ENCODE measurements around the gene SOCS1.

SOCS1 gene

DNA sequence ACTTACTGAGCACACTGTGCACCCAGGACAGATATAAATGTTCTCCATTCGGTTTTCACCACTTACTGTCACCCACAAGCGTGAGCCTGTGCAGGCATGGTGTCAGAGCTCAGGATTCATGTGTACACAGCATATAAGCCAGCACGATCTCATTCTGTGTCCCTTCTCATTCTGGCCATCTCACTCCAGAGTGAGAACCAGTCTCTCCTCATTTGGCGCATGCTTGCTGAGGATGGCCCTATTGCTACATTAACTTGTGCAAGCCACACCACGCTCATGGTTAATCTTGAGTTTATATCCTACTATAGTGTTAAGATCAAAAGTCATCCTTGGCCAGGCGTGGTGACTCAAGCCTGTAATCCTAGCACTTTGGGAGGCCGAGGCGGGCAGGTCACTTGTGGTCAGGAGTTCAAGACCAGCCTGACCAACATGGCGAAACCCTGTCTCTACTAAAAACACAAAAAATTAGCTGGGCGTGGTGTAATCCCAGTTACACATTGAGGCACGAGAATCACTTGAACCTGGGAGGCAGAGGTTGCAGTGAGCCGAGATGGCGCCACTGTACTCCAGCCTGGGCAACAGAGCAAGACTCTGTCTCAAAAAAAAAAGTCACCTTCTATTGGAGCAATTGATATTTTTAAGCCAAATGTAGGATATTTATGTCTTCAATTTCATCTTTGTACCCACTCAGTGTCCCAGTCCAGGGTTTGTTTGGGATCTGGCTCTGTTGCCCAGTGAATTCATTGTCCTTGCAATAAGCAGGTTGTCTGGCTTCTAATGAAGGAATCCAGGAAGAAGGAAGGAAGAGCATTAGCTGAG lies 20.9 kb downstream of the SOCS1 start:
- DNase-seq (ENCODE audit: extremely low spot score) = no peak
- CTCF ChIA-PET = interaction anchor here (0.6 kb wide), 1 partner anchor 136 kb away, joined by 3 read pairs; no protein-coding TSS in a partner anchor

DNA sequence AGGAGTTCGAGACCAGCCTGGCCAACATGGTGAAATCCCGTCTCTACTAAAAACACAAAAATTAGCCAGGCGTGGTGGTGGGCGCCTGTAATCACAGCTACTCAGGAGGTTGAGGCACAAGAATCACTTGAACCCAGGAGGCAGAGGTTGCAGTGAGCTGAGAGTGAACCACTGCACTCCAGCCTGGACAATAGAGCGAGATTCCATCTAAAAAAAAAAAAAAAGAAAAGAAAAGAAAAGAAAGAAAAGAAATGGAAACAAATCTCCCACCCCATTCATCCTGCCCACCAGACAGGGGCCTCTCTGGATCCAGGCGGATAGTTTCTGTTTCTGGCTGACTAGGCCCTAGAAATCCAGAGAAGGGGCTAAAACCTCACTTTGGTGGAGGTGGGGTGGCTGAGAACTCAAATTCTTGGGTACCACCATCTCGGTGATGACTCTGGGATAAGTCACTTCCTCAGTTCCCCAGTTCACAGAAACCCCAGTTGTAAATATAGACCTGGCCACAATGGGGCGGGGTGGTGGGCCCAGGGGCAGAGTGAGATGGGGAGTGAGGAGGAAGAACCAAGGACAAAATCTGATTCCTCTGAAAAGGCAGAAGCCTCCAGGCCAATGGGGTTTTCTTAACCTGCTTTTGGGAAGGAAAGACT lies 22.2 kb downstream of the SOCS1 start:
- TF ChIP-seq TARDBP (IDR thresholded peaks at IDR 0.05) (no peak), BHLHE40 (IDR thresholded peaks at IDR 0.05; ENCODE audit: borderline replicate concordance) (no peak), SP1 (IDR thresholded peaks at IDR 0.05) (no peak), LEF1 (IDR thresholded peaks at IDR 0.05; ENCODE audit: borderline replicate concordance) (no peak), FOXK2 (IDR thresholded peaks at IDR 0.05) (no peak), ELF4 (IDR thresholded peaks at IDR 0.05) (no peak), ARNT (IDR thresholded peaks at IDR 0.05) (no peak), SUZ12 (IDR thresholded peaks at IDR 0.05) (no peak), FOXM1 (IDR thresholded peaks at IDR 0.05; ENCODE audit: borderline replicate concordance) (no peak), L3MBTL2 (conservative IDR thresholded peaks at IDR 0.05) (no peak), NFRKB (IDR thresholded peaks at IDR 0.05) (no peak)
- TF ChIP-seq, protein P1, sequence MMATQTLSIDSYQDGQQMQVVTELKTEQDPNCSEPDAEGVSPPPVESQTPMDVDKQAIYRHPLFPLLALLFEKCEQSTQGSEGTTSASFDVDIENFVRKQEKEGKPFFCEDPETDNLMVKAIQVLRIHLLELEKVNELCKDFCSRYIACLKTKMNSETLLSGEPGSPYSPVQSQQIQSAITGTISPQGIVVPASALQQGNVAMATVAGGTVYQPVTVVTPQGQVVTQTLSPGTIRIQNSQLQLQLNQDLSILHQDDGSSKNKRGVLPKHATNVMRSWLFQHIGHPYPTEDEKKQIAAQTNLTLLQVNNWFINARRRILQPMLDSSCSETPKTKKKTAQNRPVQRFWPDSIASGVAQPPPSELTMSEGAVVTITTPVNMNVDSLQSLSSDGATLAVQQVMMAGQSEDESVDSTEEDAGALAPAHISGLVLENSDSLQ (IDR thresholded peaks at IDR 0.05) = no peak
- CTCF ChIA-PET = no interaction called here
- DNase-seq (ENCODE audit: extremely low spot score) = no peak
- POLR2A ChIA-PET = no interaction called here

More for the DNA sequence above, 20.9 kb downstream of the SOCS1 start:
- POLR2A ChIA-PET = no interaction called here
- TF ChIP-seq SP1 (IDR thresholded peaks at IDR 0.05) (no peak), ARNT (IDR thresholded peaks at IDR 0.05) (no peak), NFRKB (IDR thresholded peaks at IDR 0.05) (no peak), TARDBP (IDR thresholded peaks at IDR 0.05) (no peak), L3MBTL2 (conservative IDR thresholded peaks at IDR 0.05) (no peak), FOXA1 (IDR thresholded peaks at IDR 0.05) (no peak), ELF4 (IDR thresholded peaks at IDR 0.05) (no peak), HDGF (IDR thresholded peaks at IDR 0.05; ENCODE audit: borderline replicate concordance) (no peak)

DNA sequence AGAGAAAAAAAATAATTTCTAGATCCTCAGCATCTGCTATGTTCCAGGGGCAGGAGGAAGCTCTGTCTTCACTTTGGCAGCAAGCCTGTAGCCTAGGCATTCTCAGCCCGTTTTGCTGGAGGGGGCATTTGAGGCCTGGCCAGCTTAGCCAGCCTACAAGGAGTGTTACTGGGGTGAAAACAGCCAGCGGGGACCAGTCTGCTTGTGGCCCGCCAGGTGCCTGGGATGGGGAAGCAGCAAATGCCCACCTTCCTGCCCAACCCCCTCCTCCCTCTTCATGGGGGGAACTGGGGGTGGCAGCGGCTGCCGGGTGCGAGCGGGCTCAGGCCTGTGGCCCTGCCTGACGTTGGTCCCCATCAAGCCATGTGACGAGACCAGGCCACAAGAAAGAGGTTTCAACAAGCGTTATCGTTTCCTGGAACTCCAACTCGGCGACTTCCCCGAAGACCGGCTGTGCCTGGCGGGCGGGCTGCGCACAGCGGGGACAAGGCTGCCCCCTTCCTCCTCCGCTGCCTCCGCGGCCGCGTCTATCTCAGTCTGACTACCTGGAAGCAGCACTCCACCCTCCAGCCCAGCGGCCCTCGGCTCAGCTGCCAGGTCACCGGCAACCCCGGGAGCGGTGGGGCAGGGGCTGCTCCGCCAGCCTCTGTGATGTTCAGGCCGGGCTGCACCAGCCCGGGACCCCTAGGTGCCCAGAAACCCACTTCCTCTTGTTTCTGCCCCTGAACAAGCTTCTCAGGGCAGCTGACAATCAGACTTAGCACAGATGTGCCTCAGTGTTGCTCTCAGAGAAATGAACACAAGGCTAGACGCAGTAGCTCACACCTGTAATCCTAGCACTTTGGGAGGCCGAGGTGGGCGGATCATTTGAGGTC lies 22.9 kb downstream of the SOCS1 start:
- no peak for TF ChIP-seq SUZ12 (IDR thresholded peaks at IDR 0.05)
- no peak for TF ChIP-seq HDGF (IDR thresholded peaks at IDR 0.05; ENCODE audit: borderline replicate concordance)
- no peak for TF ChIP-seq SP1 (IDR thresholded peaks at IDR 0.05)
- TF ChIP-seq NFRKB (IDR thresholded peaks at IDR 0.05) = no peak
- TF ChIP-seq CTBP1 (IDR thresholded peaks at IDR 0.05; ENCODE audit: borderline replicate concordance) = no peak
- no peak for TF ChIP-seq FOXA1 (IDR thresholded peaks at IDR 0.05)
- TF ChIP-seq ELF4 (IDR thresholded peaks at IDR 0.05) = no peak
- TF ChIP-seq ARNT (IDR thresholded peaks at IDR 0.05) = no peak
- TF ChIP-seq ZNF384 (IDR thresholded peaks at IDR 0.05) = no peak
- ChIA-PET CTCF (no interaction called here), POLR2A (no interaction called here)
- no peak for DNase-seq (ENCODE audit: extremely low spot score)

DNA sequence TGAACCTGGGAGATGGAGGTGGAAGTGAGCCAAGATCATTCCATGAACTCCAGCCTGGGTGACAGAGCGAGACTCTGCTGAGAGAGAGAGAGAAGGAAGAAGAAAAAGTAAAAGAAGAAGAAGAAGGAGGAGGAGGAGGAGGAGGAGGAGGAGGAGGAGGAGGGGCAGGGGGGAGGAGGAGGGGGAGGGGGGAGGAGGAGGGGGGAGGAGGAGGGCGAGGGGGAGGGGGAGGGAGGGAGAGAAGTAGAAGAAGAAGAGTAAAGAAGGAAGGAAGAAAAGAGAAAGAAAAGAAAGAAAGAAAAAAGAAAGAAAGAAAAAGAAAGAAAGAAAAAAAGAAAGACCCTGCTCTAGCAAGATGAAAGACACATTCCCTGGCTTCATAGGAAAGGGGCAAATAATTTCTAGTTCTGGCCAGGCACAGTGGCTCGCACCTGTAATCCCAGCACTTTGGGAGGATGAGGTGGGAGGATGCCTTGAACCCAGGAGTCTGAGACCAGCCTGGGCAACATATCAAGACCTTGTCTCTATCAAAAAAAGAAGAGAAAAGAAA lies 23.6 kb downstream of the SOCS1 start:
- POLR2A ChIA-PET = no interaction called here
- CTCF ChIA-PET = no interaction called here
- no peak for DNase-seq (ENCODE audit: extremely low spot score)
- no peak for TF ChIP-seq NFRKB (IDR thresholded peaks at IDR 0.05)
- TF ChIP-seq LEF1 (IDR thresholded peaks at IDR 0.05; ENCODE audit: borderline replicate concordance) = no peak
- TF ChIP-seq L3MBTL2 (conservative IDR thresholded peaks at IDR 0.05) = no peak
- no peak for TF ChIP-seq FOXM1 (IDR thresholded peaks at IDR 0.05; ENCODE audit: borderline replicate concordance)
- TF ChIP-seq SUZ12 (IDR thresholded peaks at IDR 0.05) = no peak
- no peak for TF ChIP-seq FOXK2 (IDR thresholded peaks at IDR 0.05)
- no peak for TF ChIP-seq BHLHE40 (IDR thresholded peaks at IDR 0.05; ENCODE audit: borderline replicate concordance)
- TF ChIP-seq, protein P1 (IDR thresholded peaks at IDR 0.05) = no peak
- TF ChIP-seq SP1 (IDR thresholded peaks at IDR 0.05) = no peak
- no peak for TF ChIP-seq ZNF384 (IDR thresholded peaks at IDR 0.05)
- TF ChIP-seq ARNT (IDR thresholded peaks at IDR 0.05) = no peak
- no peak for TF ChIP-seq ELF4 (IDR thresholded peaks at IDR 0.05)
- TF ChIP-seq FOXA1 (IDR thresholded peaks at IDR 0.05) = no peak
- TF ChIP-seq TARDBP (IDR thresholded peaks at IDR 0.05) = no peak
- TF ChIP-seq HDGF (IDR thresholded peaks at IDR 0.05; ENCODE audit: borderline replicate concordance) = no peak
- TF ChIP-seq CTBP1 (IDR thresholded peaks at IDR 0.05; ENCODE audit: borderline replicate concordance) = no peak

DNA sequence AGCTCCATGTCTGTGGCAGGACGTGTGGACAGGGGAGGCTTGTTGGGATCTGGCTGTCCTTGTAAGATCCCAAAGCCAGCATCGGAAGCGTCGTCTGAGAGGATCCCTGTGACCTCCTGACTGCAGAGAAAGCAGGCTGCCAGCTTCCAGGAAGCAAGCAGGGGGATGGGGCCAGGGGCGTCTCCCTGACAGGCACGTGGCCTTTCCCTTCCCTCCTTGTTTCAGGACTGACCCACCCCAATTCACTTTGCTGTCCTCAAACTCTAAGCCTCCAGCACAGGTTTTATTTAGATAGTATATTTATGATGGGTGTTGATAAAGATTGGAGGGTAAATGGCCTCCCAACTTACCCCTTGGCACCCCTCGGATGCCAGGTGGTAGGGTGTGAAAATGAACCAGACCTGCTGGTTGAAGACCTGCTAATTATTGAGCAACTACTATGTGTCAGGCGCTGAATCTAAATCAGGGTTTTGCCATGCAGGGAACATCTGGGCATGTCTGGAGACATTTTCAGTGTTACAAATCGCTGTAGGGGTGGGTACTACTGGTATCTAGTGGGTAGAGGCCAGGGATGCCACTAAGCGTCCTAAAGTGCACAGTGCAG lies 24.5 kb downstream of the SOCS1 start:
- CTCF ChIA-PET = interaction anchor here (1.0 kb wide), 1 partner anchor 26 kb away, joined by 3 read pairs; no protein-coding TSS in a partner anchor
- no peak for DNase-seq (ENCODE audit: extremely low spot score)
- TF ChIP-seq ARNT (IDR thresholded peaks at IDR 0.05) (no peak), FOXA1 (IDR thresholded peaks at IDR 0.05) (no peak), TARDBP (IDR thresholded peaks at IDR 0.05) (no peak), ZNF384 (IDR thresholded peaks at IDR 0.05) (no peak), HDGF (IDR thresholded peaks at IDR 0.05; ENCODE audit: borderline replicate concordance) (no peak), FOXK2 (IDR thresholded peaks at IDR 0.05) (no peak), L3MBTL2 (conservative IDR thresholded peaks at IDR 0.05) (no peak), FOXM1 (IDR thresholded peaks at IDR 0.05; ENCODE audit: borderline replicate concordance) (no peak), SP1 (IDR thresholded peaks at IDR 0.05) (no peak), SUZ12 (IDR thresholded peaks at IDR 0.05) (no peak), ELF4 (IDR thresholded peaks at IDR 0.05) (no peak), NFRKB (IDR thresholded peaks at IDR 0.05) (no peak), BHLHE40 (IDR thresholded peaks at IDR 0.05; ENCODE audit: borderline replicate concordance) (no peak)
- POLR2A ChIA-PET = no interaction called here

Measured in HEK293T (cell line).